AG09319 (cell line): ENCODE results near the gene GORASP2.

Source experiments
- DNase-seq: peaks from one replicate; pipeline ENCODE4 v3.0.0-alpha.2; 2010; ENCODE audit warnings: low read depth; ENCODE audit errors: extremely low read depth
- TF ChIP-seq, protein P1 (sequence below): IDR thresholded peaks from 2 replicates; pipeline ENCODE4 v1.5.1; 2011; ENCODE audit warnings: low read depth, mild to moderate bottlenecking, inconsistent platforms, low read length, moderate library complexity

Gene GORASP2

DNA sequence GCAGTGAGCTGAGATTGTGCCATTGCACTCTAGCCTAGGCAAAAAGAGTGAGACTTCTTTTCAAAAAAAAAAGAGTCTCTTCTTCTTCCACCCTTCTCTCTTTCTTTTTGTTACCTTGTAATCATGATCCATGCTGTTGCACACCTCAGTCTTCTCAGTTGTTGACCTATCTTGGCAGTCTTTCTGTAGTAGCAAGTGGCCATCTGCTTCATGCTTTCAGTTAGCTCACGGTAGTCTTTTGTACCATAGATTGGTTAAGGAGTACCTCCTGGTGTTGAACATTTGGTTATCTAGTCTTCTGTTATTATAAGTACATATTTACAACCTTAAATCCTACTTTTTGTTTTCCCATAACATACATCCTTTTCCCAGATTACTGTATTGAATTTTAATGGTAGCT, 3.1 kb downstream of the GORASP2 start:
- no peak for DNase-seq
- TF ChIP-seq, protein P1, sequence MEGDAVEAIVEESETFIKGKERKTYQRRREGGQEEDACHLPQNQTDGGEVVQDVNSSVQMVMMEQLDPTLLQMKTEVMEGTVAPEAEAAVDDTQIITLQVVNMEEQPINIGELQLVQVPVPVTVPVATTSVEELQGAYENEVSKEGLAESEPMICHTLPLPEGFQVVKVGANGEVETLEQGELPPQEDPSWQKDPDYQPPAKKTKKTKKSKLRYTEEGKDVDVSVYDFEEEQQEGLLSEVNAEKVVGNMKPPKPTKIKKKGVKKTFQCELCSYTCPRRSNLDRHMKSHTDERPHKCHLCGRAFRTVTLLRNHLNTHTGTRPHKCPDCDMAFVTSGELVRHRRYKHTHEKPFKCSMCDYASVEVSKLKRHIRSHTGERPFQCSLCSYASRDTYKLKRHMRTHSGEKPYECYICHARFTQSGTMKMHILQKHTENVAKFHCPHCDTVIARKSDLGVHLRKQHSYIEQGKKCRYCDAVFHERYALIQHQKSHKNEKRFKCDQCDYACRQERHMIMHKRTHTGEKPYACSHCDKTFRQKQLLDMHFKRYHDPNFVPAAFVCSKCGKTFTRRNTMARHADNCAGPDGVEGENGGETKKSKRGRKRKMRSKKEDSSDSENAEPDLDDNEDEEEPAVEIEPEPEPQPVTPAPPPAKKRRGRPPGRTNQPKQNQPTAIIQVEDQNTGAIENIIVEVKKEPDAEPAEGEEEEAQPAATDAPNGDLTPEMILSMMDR: no peak

DNA sequence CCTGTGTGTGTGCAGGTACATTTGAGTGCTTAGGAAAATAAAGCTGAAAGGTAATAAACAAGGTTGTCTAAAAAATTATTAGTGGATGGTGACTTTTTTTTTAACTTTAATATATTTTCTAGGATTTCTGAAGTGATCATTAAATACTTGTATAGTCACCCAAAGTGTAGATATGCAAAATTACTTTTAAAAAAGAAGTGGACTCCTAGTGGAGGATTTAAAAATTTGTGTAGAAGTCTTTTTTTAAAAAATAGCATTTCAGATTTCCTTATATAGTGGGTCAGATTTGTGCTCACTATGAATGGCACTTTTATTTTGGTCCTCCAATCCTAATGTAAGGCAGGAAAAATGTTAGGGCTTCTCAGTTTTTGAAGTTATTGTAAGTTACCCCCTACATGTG, 3.9 kb downstream of the GORASP2 start:
- DNase-seq: no peak
- TF ChIP-seq, protein P1: no peak

DNA sequence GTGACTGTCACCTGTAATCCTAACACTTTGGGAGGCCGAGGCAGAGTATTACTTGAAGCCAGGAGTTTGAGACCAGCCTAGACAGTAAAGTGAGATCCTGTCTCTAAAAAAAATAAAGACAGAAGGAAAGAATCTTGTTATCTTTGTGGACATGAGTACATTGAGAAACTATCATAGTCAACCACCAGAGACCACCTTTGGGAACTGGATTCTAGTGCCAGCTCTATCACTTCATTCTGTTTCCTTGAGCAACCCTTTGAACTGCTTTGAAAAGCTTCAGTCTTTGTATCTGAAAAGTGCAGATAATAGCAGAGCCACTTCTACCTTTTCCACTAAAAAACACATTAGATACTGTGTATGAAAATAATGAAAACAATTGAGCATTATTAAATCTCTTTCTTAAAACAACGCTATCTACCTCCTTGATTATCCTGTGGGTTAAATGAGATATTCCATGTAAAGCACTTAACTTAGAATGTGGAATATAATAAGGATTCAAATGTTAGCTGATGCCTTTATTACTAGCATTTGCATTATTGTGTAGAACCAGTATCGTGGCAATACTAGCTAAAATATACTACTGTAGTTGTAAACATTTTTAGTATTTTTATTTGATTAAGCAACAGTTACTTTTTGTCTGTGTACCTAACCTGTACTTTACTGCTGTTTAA, 8.8 kb downstream of the GORASP2 start:
- no peak for DNase-seq
- TF ChIP-seq, protein P1: no peak

DNA sequence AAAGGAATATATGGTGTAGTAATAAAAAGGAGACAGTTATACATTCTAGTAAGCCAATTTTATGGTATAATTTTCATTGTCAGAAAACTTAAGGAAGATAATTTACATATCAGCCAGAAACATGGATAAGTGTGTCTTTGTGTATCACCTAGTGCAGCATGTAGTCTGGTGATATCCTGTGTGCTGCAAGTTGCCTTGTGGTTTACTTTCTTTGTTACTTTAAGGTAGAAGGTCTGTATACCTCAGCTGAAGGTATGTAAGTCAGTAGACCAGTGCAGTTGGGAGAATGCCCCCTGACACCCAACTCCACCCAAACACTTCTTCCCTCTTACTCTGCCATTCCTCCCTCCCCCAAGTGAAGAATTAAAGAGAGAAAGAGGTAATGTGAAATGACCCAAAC, 11.0 kb downstream of the GORASP2 start:
- DNase-seq: no peak
- TF ChIP-seq, protein P1: no peak

DNA sequence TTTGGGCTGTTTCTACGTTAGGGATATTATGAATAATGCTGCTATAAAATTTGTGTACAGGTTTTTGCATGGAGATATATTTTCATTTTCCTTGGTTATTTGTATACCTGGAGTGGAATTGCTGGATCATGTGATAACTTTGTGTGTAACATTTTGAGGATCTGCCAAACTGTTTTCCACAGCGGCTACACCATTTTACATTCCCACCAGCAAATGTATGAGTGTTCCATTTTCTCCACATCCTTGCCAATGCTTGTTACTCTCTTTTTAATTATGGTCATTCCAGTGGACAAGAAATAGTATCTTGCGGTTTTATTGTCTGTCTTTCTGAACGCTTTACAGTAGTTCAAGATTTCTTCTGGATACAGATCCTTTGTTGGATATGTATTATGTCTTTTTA, 13.6 kb downstream of the GORASP2 start:
- DNase-seq: no peak
- TF ChIP-seq, protein P1: no peak

DNA sequence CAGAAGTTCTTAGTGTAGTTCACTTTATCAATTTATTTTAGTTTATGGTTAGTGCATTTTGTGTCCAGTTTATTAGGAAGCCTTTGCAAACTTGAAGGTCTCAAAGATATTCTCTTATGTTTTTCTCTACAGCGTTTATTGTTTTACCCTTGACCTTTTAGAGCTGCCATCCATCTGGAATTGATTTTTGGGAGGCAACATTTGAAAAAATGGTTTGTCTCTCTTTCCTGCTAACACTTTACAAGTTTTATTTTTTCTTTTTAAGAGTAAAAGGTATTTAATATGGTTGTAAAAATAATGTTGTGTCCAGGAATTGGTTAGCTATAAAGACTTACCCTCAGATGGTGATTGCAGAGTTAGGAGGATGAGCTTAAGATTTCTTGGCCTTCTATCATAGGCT, 14.0 kb downstream of the GORASP2 start:
- TF ChIP-seq, protein P1: no peak
- DNase-seq: no peak

DNA sequence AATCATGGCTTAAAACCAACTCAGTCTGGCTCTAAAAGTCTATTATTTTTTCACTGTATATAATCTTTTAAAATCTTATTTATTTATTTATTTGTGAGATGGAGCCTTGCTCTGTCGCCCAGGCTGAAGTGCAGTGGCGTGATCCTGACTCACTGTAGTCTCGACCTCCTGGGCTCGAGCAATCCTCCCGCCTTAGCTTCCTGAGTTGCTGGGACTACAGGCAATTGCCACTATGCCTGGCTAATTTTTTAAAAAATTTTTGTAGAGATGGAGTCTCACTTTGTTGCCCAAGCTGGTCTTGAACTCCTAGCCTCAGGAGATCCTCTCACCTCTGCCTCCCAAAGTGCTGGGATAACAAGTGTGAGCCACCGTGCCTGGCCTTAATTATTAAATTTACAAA, 14.5 kb downstream of the GORASP2 start:
- DNase-seq: no peak
- TF ChIP-seq, protein P1: no peak
